Mesenteric fat pad (tissue), 1 donor: ENCODE measurements around the gene DCK. TPM values are rescaled to one million over a fixed set of nuclear protein-coding genes. Genes with fewer than 3 reads are reported as not detected.

Experiments
- DNase-seq: peaks from one replicate; pipeline ENCODE4 v3.0.0-alpha.2; 2020; ENCODE audit warnings: low spot score
- total RNA-seq: library from RNA; stranded (reverse); fragmentation: NEBNext Ultra II Directional; extraction: Animal tissue kit (Norgen Biotek cat#: 25700); gene quantifications from one replicate; pipeline ENCODE4 v1.2.1, GENCODE V29; 2021
- donor health status: DM: yes; HTN: yes; CAD: no.

Gene DCK
- total RNA-seq, 1 donor from 2014 or later = 10.9 TPM

DNA sequence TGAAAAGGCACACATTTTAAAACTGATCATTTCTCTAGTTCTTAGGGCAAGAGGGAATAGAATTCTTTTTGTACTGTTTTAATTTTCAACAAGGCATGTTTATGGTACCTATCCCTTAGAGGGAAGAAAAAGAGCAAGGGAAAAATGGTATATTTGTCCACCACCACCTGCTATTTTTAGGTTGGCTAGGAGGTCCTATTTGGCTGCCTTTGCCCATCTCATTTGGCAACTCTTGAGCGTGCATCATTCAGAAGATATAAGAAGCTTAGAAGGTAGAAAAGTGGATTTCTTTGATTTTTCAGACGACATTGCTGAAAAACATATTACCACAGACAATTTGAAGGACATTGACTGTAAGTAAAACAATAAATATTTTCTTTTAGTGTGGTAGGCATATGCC lies 69.0 kb downstream of the DCK start:
- no peak for DNase-seq

DNA sequence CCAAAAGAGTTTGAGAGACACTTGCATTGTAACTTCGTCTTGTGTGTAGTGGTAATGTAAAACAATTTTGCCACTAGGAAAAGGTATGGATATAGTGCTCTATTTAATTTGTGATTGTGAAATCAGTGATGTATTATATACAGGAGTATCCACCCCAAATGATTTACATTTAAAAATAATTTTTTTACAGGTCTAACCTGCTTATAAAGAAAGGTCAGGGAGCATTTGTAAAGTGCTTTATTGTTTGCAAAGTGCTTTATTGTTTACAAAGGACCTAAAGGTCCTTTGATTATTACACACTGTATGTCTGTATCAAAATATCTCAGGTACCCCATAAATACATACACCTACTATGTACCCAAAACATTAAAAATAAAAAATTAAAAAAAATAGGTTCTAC lies 70.3 kb downstream of the DCK start:
- no peak for DNase-seq

DNA sequence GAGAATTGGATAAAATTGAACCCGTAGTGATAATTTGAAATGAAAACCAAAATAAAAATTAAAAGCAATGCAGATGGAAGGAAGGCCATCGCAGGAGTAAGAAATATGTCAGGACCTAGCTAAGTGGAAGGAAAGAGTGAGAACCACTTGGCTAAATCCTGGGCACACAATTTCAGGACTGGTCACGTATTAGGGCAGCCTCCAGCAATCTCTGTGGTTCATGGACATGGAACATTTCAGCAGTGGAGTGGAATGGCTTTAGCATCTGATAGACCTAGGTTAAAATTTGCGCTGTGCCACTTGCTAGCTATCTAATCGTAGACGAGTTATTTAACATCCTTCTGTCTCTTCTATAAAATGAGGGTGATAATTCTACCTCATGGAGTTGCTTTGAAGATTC lies 71.1 kb downstream of the DCK start:
- DNase-seq = no peak

DNA sequence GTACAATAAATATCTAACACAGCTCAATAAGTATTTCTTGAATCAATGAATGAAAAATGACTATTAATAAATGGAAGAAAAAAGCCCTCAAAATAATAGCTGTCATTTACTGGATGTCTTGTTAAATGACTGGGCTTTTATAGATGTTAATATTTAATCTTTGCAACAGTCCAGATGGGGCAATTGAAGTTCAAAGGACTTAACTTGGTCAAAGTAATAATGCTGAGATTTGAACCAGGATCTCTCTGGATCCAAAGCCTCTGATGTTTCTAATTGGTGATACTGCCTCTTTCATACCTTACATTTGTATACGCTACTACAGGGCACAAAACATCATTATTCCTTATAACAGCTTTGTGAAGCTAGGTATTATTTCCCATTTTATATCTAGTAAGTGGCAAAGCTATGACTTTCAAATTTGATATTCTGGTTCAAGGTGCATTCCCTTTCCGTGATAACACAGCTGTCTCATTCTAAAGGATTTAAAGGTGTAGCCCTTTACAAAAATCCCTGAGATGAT lies 72.6 kb downstream of the DCK start:
- no peak for DNase-seq

DNA sequence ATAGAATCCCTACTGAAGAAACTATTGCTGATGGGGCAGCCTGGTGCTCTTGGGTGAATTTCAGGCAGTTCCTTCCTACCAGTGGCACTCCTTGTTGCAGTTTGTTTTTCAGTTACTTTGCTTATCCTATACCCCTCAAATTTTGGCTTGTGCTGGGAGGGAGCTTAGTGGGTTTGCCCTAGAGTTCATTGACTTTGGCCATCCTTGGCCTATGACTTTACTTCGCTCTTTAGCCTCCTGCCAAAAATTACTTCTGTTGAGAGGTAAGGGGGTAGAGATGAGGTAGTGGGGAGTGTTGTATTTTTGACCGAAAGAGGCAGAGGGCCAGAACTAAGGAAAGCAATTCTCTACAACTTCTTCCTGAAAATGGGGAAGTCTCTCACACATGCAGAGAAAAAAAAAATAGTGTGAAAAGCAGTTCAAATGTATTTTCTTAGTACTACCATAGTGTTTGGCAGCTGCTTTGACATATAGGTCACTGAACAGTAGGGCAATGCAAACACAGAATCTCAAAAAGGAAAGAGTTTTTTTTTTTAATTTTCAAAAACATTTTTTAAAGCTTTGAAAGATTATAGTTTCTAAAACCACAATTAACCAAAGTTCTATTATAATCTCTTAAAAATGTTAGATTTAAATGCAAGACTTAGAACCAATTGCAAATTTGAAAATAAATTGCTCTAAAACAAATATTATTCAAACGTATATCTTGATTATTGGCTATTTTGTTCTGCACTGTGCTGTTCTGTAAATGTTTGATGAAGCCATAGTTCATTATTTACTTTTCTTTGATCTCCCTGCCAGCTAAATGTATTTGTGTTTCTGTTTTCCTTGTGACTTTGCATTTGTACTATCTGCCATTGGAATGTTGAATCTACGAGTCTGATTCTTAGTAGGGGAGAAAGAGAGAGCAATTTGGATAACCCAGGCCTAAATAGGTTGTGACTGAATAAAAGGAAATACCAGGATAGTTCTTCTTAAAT lies 73.6 kb downstream of the DCK start:
- no peak for DNase-seq

DNA sequence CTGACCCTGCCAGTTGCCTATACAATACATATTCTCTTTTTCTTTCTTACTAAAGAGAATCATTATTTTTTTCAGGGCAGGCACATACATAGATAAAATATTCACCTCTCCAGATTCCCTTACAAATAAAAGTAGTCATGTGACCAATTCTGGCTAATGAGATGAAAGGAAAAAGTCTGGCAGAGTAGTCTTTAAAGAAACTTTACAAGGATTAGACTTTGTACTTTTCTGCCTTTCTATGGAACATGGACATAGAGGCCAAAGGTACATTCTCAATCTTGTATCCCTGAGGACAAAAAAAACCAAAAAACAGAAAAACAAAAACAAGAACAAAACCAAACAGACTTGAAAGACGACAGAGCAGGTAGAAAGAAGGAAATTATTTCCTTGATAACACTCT lies 75.6 kb downstream of the DCK start:
- no peak for DNase-seq

DNA sequence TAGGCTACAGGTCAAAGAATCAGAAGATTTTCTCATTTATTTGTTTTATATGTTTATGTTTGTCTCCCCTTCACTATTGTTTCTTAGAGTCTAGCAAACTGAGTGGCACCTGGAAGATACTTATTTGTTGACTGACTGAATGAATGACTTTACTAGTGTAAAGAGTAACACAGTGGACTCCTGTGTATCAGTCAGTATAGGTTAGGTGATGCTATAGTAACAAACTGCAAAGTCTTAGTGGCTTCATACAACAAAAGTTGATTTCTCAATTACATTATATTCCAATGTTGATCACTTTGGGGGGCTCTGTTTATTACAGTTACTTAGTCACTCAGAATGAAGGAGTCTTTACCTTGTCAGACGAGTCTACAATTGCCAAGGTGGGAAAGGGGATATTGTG lies 76.6 kb downstream of the DCK start:
- DNase-seq = no peak

DNA sequence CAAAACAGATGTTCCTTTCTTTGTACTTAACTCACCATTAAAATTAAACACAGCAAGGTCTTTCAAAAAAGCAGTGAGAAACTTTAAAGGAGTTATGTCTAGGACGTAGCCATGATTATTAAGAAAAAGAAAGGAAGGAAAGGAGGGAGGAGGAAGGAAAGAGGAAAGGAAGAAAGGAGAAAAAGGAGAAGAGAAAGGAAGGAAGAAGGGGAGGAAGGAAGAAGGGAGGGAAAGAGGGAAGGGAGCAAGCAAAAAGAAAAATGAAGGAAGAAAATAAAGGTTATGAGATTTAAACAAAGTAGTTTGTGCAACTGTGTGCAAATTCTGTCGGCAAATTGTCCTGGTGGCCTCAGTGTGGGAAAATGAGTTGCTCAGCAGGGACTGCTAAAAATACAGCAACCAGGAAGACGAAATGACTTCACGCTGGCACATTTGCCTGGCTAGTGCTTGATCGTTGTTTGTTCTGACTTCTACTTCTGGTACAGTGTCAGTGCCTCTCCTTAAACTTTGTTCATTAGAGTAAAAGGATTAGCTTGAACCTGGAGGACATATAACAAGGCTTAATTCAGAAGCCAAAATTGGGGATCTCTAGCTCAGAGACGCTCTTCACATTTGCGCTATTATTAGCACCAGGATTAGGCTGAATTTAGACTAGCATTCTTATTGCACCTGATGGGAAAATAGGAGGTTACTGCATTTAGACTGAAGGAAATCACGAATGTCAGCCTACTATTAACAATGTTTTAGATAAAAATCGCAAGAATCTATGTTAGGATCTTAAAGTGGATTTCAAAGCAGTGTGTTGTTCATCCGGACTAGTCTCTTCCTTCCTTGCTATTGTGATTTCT lies 81.2 kb downstream of the DCK start:
- DNase-seq = no peak

Other genes starting within 250 kb of the DCK start
- 55.6 TPM for gene GRSF1, start 153.8 kb upstream of the DCK start, total RNA-seq
- 20.3 TPM for gene MOB1B, start 91.3 kb upstream of the DCK start, total RNA-seq